HEK293 (cell line): ENCODE data around the gene LRFN4.

ENCODE experiments used
- CTCF ChIA-PET: fragments of 350-600 bp; formaldehyde crosslinking; extraction: SDS; loops from one replicate; lab custom pipeline; 2021; ENCODE audit warnings: antibody characterized with exemption; lab: Yijun Ruan, JAX
- POLR2A ChIA-PET: fragments of 300-600 bp; formaldehyde crosslinking; extraction: SDS; loops from one replicate; lab custom pipeline; 2020; ENCODE audit warnings: antibody characterized with exemption, inconsistent platforms; lab: Yijun Ruan, JAX
- H3K27ac ChIP-seq: fragments of 200-500 bp; sonication (Bioruptor generic); 2 replicates; pipeline ENCODE4 v1.5.1; 2014; ENCODE audit warnings: low read depth, low read length, control low read depth, inconsistent platforms; ENCODE audit errors: extremely low read depth
- H3K36me3 ChIP-seq, 2 experiments: fragments of 200-500 bp in 1 of 2; sonication (Bioruptor generic) in 1 of 2; 1 replicate in 1 of 2; 2 replicates in 1 of 2; pipeline ENCODE4 v1.5.1; 2014 to 2017; ENCODE audit warnings: inconsistent platforms in 2 of 2, low read length in 2 of 2; ENCODE audit not compliant: control insufficient read depth in 2 of 2, insufficient read depth in 1 of 2
- H3K4me1 ChIP-seq: fragments of 200-500 bp; sonication (Bioruptor generic); 2 replicates; pipeline ENCODE4 v1.5.1; 2014; ENCODE audit warnings: mild to moderate bottlenecking, low read length, inconsistent platforms; ENCODE audit not compliant: control insufficient read depth, insufficient read depth
- H3K4me3 ChIP-seq: 2 replicates; pipeline ENCODE4 v1.5.1; 2011; ENCODE audit warnings: low read depth, mild to moderate bottlenecking, control low read depth, low read length, moderate library complexity
- H3K9me3 ChIP-seq: fragments of 200-500 bp; sonication (Bioruptor generic); 2 replicates; pipeline ENCODE4 v1.5.1; 2014; ENCODE audit warnings: low read depth, low read length, inconsistent platforms; ENCODE audit not compliant: control insufficient read depth, insufficient read depth
- ATF2 ChIP-seq: fragments of 450-650 bp; formaldehyde crosslinking; IDR thresholded peaks from 2 replicates; pipeline ENCODE4 v1.5.1; 2016; ENCODE audit warnings: missing biosample characterization, missing genetic modification characterization, low read depth
- GLIS1 ChIP-seq: fragments of 450-650 bp; formaldehyde crosslinking; IDR thresholded peaks from 2 replicates; pipeline ENCODE4 v1.5.1; 2016; ENCODE audit warnings: missing biosample characterization, missing genetic modification characterization
- OSR2 ChIP-seq: fragments of 450-650 bp; formaldehyde crosslinking; IDR thresholded peaks from 2 replicates; pipeline ENCODE4 v1.5.1; 2016; ENCODE audit warnings: missing biosample characterization, missing genetic modification characterization
- ZBTB8A ChIP-seq: fragments of 450-650 bp; formaldehyde crosslinking; IDR thresholded peaks from 2 replicates; pipeline ENCODE4 v1.5.1; 2016; ENCODE audit warnings: missing biosample characterization, missing genetic modification characterization
- ZIC2 ChIP-seq: fragments of 450-650 bp; formaldehyde crosslinking; IDR thresholded peaks from 2 replicates; pipeline ENCODE4 v1.5.1; 2016; ENCODE audit warnings: missing biosample characterization, missing genetic modification characterization
- ZNF10 ChIP-seq: fragments of 450-650 bp; formaldehyde crosslinking; IDR thresholded peaks from 2 replicates; pipeline ENCODE4 v1.5.1; 2017; ENCODE audit warnings: missing biosample characterization, missing genetic modification characterization
- ZNF223 ChIP-seq: fragments of 450-650 bp; formaldehyde crosslinking; IDR thresholded peaks from 2 replicates; pipeline ENCODE4 v1.5.1; 2016; ENCODE audit warnings: missing biosample characterization, missing genetic modification characterization
- ZNF514 ChIP-seq: fragments of 450-650 bp; formaldehyde crosslinking; IDR thresholded peaks from 2 replicates; pipeline ENCODE4 v1.5.1; 2016; ENCODE audit warnings: missing biosample characterization, missing genetic modification characterization
- ZNF596 ChIP-seq: fragments of 450-650 bp; IDR thresholded peaks from 2 replicates; pipeline ENCODE4 v1.5.0; 2018; ENCODE audit warnings: missing biosample characterization, mild to moderate bottlenecking, missing genetic modification characterization, moderate library complexity
- ZNF624 ChIP-seq: fragments of 450-650 bp; formaldehyde crosslinking; IDR thresholded peaks from 2 replicates; pipeline ENCODE4 v1.5.1; 2017; ENCODE audit warnings: missing biosample characterization, missing genetic modification characterization
- ZNF658 ChIP-seq: fragments of 450-650 bp; formaldehyde crosslinking; IDR thresholded peaks from 2 replicates; pipeline ENCODE4; 2016; ENCODE audit warnings: missing biosample characterization, missing genetic modification characterization
- ZNF792 ChIP-seq: fragments of 450-650 bp; formaldehyde crosslinking; IDR thresholded peaks from 2 replicates; pipeline ENCODE4 v1.5.1; 2016; ENCODE audit warnings: missing biosample characterization, missing genetic modification characterization
- ZNF843 ChIP-seq: fragments of 450-650 bp; formaldehyde crosslinking; IDR thresholded peaks from 2 replicates; pipeline ENCODE4 v1.5.1; 2016; ENCODE audit warnings: missing biosample characterization, missing genetic modification characterization
- TF ChIP-seq, protein P1 (sequence below): fragments of 450-650 bp; formaldehyde crosslinking; IDR thresholded peaks from 2 replicates; pipeline ENCODE4 v1.5.1; 2016; ENCODE audit warnings: missing biosample characterization, missing genetic modification characterization
- TF ChIP-seq, protein P2 (sequence below): fragments of 450-650 bp; formaldehyde crosslinking; IDR thresholded peaks from 2 replicates; pipeline ENCODE4 v1.5.1; 2016; ENCODE audit warnings: missing biosample characterization, missing genetic modification characterization
- TF ChIP-seq, protein P3 (sequence below): fragments of 450-650 bp; formaldehyde crosslinking; IDR thresholded peaks from 2 replicates; pipeline ENCODE4 v1.5.1; 2016; ENCODE audit warnings: missing biosample characterization, missing genetic modification characterization

The LRFN4 gene

GRCh38 chr11:66886671-66887221, 29.9 kb downstream of the LRFN4 start:
- TF ChIP-seq, protein P1, sequence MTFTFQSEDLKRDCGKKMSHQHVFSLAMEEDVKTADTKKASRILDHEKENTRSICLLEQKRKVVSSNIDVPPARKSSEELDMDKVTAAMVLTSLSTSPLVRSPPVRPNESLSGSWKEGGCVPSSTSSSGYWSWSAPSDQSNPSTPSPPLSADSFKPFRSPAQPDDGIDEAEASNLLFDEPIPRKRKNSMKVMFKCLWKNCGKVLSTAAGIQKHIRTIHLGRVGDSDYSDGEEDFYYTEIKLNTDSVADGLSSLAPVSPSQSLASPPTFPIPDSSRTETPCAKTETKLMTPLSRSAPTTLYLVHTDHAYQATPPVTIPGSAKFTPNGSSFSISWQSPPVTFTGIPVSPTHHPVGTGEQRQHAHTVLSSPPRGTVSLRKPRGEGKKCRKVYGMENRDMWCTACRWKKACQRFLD (tag by site-specific recombination) = no peak
- TF ChIP-seq GLIS1 (tag by site-specific recombination) = 0 out of 2 replicates have a peak, but pooled peaks have one; percentile 25
- no peak for TF ChIP-seq ZNF514 (tag by site-specific recombination)
- TF ChIP-seq ZIC2 (tag by site-specific recombination) = peak; percentile 11; the same call in 1 of the 2 replicates
- no peak for TF ChIP-seq ZNF596 (tag by site-specific recombination)
- peak; percentile 78 for TF ChIP-seq OSR2 (tag by site-specific recombination)
- no peak for TF ChIP-seq ZNF658 (tag by site-specific recombination)
- TF ChIP-seq ATF2 (tag by site-specific recombination) = no peak
- H3K4me1 ChIP-seq = no peaks in the 10 kb centered on the region
- POLR2A ChIA-PET = no interaction called here
- H3K36me3 ChIP-seq = no peaks in the 10 kb centered on the region
- no peak overlapping the region for H3K4me3 ChIP-seq
- H3K27ac ChIP-seq = no peak overlapping the region
- no peaks in the 10 kb centered on the region for H3K9me3 ChIP-seq
- CTCF ChIA-PET = interaction anchor here (0.7 to 1.0 kb wide), 2 partner anchors 34 to 135 kb away, joined by 3 read pairs; no protein-coding TSS in a partner anchor

DNA sequence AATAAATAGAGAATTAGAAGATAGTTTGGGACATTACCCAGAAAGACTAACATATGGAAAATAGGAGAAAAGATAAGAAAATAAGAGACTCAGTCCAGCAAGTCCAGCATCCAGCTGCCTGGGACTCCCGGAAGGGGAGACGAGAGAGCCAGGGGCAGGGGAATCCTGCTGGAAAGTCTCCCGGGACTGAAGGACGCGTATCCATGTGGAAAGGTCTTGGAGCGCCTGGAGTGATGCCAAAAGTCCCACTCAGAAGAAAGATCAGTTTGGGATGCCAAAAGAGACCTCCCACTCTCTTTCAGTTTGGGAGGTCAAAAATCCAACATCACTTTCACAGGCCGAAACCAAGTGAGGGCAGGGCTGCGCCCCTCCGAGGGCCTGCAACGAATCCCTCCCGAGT, 30.7 kb downstream of the LRFN4 start:
- ChIA-PET POLR2A (no interaction called here), CTCF (interaction anchor here (0.6 to 0.7 kb wide), 2 partner anchors 33 to 460 kb away, joined by 3 read pairs; no protein-coding TSS in a partner anchor)
- Histone ChIP-seq H3K36me3 (no peaks in the 10 kb centered on the region), H3K27ac (no peak overlapping the region), H3K4me1 (no peaks in the 10 kb centered on the region), H3K4me3 (no peak overlapping the region), H3K9me3 (no peaks in the 10 kb centered on the region)
- no peak for TF ChIP-seq ZNF223 (tag by site-specific recombination)

GRCh38 chr11:66888282-66888681, 31.4 kb downstream of the LRFN4 start:
- Histone ChIP-seq H3K36me3 (no peaks in the 10 kb centered on the region), H3K4me3 (no peak overlapping the region), H3K27ac (no peak overlapping the region), H3K4me1 (no peaks in the 10 kb centered on the region), H3K9me3 (no peaks in the 10 kb centered on the region)
- POLR2A ChIA-PET = no interaction called here
- CTCF ChIA-PET = no interaction called here
- no peak for TF ChIP-seq ZNF624 (tag by site-specific recombination)
- TF ChIP-seq ZNF792 (tag by site-specific recombination) = no peak
- TF ChIP-seq, protein P2, sequence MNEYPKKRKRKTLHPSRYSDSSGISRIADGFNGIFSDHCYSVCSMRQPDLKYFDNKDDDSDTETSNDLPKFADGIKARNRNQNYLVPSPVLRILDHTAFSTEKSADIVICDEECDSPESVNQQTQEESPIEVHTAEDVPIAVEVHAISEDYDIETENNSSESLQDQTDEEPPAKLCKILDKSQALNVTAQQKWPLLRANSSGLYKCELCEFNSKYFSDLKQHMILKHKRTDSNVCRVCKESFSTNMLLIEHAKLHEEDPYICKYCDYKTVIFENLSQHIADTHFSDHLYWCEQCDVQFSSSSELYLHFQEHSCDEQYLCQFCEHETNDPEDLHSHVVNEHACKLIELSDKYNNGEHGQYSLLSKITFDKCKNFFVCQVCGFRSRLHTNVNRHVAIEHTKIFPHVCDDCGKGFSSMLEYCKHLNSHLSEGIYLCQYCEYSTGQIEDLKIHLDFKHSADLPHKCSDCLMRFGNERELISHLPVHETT = no peak
- peak; percentile 53 for TF ChIP-seq GLIS1 (tag by site-specific recombination)
- no peak for TF ChIP-seq ZNF10 (tag by site-specific recombination)
- no peak for TF ChIP-seq ZNF843 (tag by site-specific recombination)
- TF ChIP-seq, protein P3, sequence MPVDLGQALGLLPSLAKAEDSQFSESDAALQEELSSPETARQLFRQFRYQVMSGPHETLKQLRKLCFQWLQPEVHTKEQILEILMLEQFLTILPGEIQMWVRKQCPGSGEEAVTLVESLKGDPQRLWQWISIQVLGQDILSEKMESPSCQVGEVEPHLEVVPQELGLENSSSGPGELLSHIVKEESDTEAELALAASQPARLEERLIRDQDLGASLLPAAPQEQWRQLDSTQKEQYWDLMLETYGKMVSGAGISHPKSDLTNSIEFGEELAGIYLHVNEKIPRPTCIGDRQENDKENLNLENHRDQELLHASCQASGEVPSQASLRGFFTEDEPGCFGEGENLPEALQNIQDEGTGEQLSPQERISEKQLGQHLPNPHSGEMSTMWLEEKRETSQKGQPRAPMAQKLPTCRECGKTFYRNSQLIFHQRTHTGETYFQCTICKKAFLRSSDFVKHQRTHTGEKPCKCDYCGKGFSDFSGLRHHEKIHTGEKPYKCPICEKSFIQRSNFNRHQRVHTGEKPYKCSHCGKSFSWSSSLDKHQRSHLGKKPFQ (tag by site-specific recombination) = no peak
- no peak for TF ChIP-seq ZBTB8A (tag by site-specific recombination)
